ENCODE results near the gene PORCN. TPM values are rescaled to one million over a fixed set of nuclear protein-coding genes. Genes with fewer than 3 reads are reported as not detected.
"Not testable (repeated sequence)": the region's sequence is repeated elsewhere in the genome, so short reads cannot be mapped to it uniquely, and the experiment has no call there.

The PORCN gene
- total and polyA plus RNA-seq, 2 experiments from 2014 or later = 20.1 to 24.2 TPM

GRCh38 chrX:48521353-48522243 lies 12.8 kb downstream of the PORCN start, which contains the start of gene EBP:
TSS of gene EBP (plus strand) at chrX:48521808. CDS start at chrX:48523772, 1,964 bp downstream.
- no peaks in the 10 kb centered on the region for H3K36me3 ChIP-seq
- H3K27me3 ChIP-seq = no peaks in the 10 kb centered on the region
- no peak for TF ChIP-seq CTCF (IDR thresholded peaks at IDR 0.05; ENCODE audit: low read depth, low read length)
- peak within 1 kb of the TSS; percentile 48 for H3K4me3 ChIP-seq
- H3K4me1 ChIP-seq (ENCODE audit: low read depth) = no peaks in the 10 kb centered on the region
- H3K9me3 ChIP-seq (ENCODE audit: low read depth) = no peaks in the 10 kb centered on the region
- DNase-seq (ENCODE audit: low read depth in 1 of 2, low spot score in 1 of 2) = peak; percentile 88 to 90
- peak within 1 kb of the TSS; percentile 79 for H3K27ac ChIP-seq

- no peak for TF ChIP-seq CTCF (IDR thresholded peaks at IDR 0.05; ENCODE audit: low read depth, low read length)
- Histone ChIP-seq H3K36me3 (no peaks in the 10 kb centered on the region), H3K9me3 (ENCODE audit: low read depth) (no peaks in the 10 kb centered on the region), H3K4me1 (ENCODE audit: low read depth) (no peaks in the 10 kb centered on the region), H3K27me3 (no peaks in the 10 kb centered on the region), H3K27ac (peak overlapping the region; percentile 79), H3K4me3 (peak overlapping the region; percentile 48)
- no peak for DNase-seq (ENCODE audit: low read depth in 1 of 2, low spot score in 1 of 2)
These were observed 13.5 kb downstream of the PORCN start for GRCh38 chrX:48522291-48522690.

- no peaks in the 10 kb centered on the region for H3K9me3 ChIP-seq (ENCODE audit: low read depth)
- H3K27me3 ChIP-seq = no peaks in the 10 kb centered on the region
- DNase-seq (ENCODE audit: low read depth in 1 of 2, low spot score in 1 of 2) = no peak
- no peak overlapping the region for H3K27ac ChIP-seq
- TF ChIP-seq CTCF (IDR thresholded peaks at IDR 0.05; ENCODE audit: low read depth, low read length) = no peak
- H3K4me3 ChIP-seq = no peak overlapping the region
- H3K36me3 ChIP-seq = no peaks in the 10 kb centered on the region
- H3K4me1 ChIP-seq (ENCODE audit: low read depth) = no peaks in the 10 kb centered on the region
These were observed 14.9 kb downstream of the PORCN start for GRCh38 chrX:48523682-48524081.

- not testable (repeated sequence) for H3K36me3 ChIP-seq; H3K4me3 ChIP-seq; H3K27ac ChIP-seq; H3K9me3 ChIP-seq (ENCODE audit: low read depth); H3K4me1 ChIP-seq (ENCODE audit: low read depth); H3K27me3 ChIP-seq
- DNase-seq (ENCODE audit: low read depth in 1 of 2, low spot score in 1 of 2) = peak in 1 of 2 donors; percentile 60
These were observed 17.1 kb downstream of the PORCN start for GRCh38 chrX:48525853-48526252.

- no peak for DNase-seq (ENCODE audit: low read depth in 1 of 2, low spot score in 1 of 2)
- H3K9me3 ChIP-seq (ENCODE audit: low read depth) = no peaks in the 10 kb centered on the region
These were observed 21.9 kb downstream of the PORCN start for GRCh38 chrX:48530736-48531135.

More at GRCh38 chrX:48530736-48531135, 21.9 kb downstream of the PORCN start:
- H3K4me3 ChIP-seq = no peak overlapping the region
- no peaks in the 10 kb centered on the region for H3K36me3 ChIP-seq
- no peaks in the 10 kb centered on the region for H3K27me3 ChIP-seq
- TF ChIP-seq CTCF (IDR thresholded peaks at IDR 0.05; ENCODE audit: low read depth, low read length) = no peak
- H3K27ac ChIP-seq = no peak overlapping the region
- no peaks in the 10 kb centered on the region for H3K4me1 ChIP-seq (ENCODE audit: low read depth)
